ENCODE results near the gene LDB2. TPM values are rescaled to one million over a fixed set of nuclear protein-coding genes. Genes with fewer than 3 reads are reported as not detected.

LDB2 gene
- total RNA-seq, 6 experiments from 2014 or later, result 24.2 to 40.4 (median 31.7) TPM

DNA sequence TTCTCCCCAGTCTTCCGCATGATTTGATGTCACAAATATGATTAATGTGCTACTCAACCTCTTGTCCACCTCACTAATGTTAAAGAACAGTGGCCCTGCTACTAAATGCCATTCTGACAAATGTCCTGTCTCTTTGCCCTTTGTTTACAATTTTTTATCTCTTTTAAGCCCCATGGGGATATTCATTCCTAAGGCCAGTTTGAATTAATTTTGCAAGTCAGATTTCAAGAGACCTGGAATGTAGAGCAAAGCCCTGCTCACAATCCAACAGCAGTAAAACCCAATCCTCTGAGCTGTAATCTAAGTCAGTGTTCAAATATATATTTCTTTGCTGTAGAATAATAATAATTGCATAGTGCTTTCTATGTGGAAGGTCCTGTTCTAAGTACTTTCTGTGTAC, 81.2 kb downstream of the LDB2 start:
- peaks cover 28% of the 10 kb centered on the region for H3K4me1 Mint-ChIP-seq (ENCODE audit: low read depth)
- H3K9me3 Mint-ChIP-seq, result no peaks in the 10 kb centered on the region
- no peak overlapping the region for H3K4me3 Mint-ChIP-seq
- DNase-seq, result no peak
- H3K27me3 Mint-ChIP-seq (ENCODE audit: insufficient read depth), result no peaks in the 10 kb centered on the region; the same call in none of the 2 replicates
- no peak overlapping the region for H3K27ac Mint-ChIP-seq
- TF ChIP-seq, protein P1, sequence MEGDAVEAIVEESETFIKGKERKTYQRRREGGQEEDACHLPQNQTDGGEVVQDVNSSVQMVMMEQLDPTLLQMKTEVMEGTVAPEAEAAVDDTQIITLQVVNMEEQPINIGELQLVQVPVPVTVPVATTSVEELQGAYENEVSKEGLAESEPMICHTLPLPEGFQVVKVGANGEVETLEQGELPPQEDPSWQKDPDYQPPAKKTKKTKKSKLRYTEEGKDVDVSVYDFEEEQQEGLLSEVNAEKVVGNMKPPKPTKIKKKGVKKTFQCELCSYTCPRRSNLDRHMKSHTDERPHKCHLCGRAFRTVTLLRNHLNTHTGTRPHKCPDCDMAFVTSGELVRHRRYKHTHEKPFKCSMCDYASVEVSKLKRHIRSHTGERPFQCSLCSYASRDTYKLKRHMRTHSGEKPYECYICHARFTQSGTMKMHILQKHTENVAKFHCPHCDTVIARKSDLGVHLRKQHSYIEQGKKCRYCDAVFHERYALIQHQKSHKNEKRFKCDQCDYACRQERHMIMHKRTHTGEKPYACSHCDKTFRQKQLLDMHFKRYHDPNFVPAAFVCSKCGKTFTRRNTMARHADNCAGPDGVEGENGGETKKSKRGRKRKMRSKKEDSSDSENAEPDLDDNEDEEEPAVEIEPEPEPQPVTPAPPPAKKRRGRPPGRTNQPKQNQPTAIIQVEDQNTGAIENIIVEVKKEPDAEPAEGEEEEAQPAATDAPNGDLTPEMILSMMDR (IDR thresholded peaks at IDR 0.05), result no peak
- peaks cover 3% of the 10 kb centered on the region; the same call in 1 of the 2 replicates for H3K36me3 Mint-ChIP-seq (ENCODE audit: low read depth)

DNA sequence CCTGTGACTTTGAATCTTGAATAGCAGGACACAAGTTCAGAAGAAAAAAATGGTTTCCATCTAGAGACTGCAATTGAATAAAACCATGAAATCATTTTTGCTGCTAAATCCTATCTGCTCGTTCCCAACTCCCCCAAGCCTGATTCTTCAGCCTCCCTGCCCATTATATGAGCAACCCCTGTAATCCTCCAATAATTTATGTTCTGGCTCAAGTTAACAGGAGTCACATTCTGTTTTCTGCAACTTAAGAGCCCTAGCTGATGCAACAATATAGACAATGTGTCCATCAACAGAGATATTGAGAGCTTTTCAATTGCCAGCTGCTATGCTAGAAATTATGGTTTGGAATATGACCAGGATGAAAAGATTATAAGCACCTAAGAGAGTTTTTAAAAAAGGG, 84.1 kb downstream of the LDB2 start:
- H3K9me3 Mint-ChIP-seq, result no peaks in the 10 kb centered on the region
- H3K4me1 Mint-ChIP-seq (ENCODE audit: low read depth), result peaks cover 20% of the 10 kb centered on the region
- peaks cover 21% of the 10 kb centered on the region for H3K36me3 Mint-ChIP-seq (ENCODE audit: low read depth)
- TF ChIP-seq, protein P1 (IDR thresholded peaks at IDR 0.05), result no peak
- no peak for DNase-seq
- H3K27me3 Mint-ChIP-seq (ENCODE audit: insufficient read depth), result no peaks in the 10 kb centered on the region; the same call in 1 of the 2 replicates
- H3K4me3 Mint-ChIP-seq, result no peak overlapping the region
- no peak overlapping the region for H3K27ac Mint-ChIP-seq

DNA sequence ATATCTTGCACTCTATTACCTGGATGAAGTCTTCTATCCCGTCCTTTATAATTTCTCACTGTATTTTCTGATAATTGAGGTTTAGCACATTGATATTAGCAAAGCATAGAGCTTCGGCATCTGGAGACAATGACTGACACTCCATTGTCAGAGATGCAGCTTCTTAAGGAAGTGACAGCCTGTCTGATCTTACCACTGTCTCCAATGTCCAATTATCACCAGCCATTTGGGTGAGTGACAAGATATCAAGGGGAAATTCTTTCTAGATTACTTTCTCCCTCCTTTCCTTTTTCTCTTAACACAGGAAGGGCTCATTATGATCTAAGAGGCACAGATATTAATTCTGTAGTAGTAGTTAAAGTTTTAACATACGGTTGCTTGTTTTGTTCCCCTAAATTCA, 86.4 kb downstream of the LDB2 start:
- Mint-ChIP-seq H3K27ac (no peak overlapping the region), H3K4me3 (no peak overlapping the region), H3K27me3 (ENCODE audit: insufficient read depth) (no peaks in the 10 kb centered on the region; the same call in 1 of the 2 replicates), H3K4me1 (ENCODE audit: low read depth) (peaks cover 18% of the 10 kb centered on the region), H3K9me3 (no peaks in the 10 kb centered on the region), H3K36me3 (ENCODE audit: low read depth) (peaks cover 34% of the 10 kb centered on the region)
- no peak for DNase-seq
- TF ChIP-seq, protein P1 (IDR thresholded peaks at IDR 0.05), result no peak

DNA sequence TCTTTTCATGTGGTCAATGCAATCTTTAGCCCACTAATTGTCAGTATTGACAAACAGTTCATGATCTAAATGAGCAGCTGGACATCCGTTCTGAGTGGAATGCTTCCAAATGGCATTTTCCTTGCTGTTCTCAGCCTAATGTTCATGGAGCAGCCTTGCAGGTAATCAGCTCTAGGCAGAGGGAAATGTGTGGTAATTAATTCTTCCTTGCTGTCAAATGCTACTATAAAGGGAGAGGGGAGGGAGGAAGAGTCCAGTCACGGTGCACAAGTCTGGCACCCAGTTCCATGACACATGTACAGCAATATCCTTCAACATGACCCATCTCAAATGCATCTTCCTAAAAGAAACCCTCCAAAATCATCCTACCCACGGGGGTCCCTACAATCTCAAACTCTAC, 88.5 kb downstream of the LDB2 start:
- H3K4me1 Mint-ChIP-seq (ENCODE audit: low read depth), result peaks cover 12% of the 10 kb centered on the region; the same call in 1 of the 2 replicates
- TF ChIP-seq, protein P1 (IDR thresholded peaks at IDR 0.05), result no peak
- DNase-seq, result no peak
- H3K36me3 Mint-ChIP-seq (ENCODE audit: low read depth), result peaks cover 49% of the 10 kb centered on the region
- no peak overlapping the region for H3K4me3 Mint-ChIP-seq
- H3K27me3 Mint-ChIP-seq (ENCODE audit: insufficient read depth), result no peaks in the 10 kb centered on the region
- no peak overlapping the region for H3K27ac Mint-ChIP-seq
- H3K9me3 Mint-ChIP-seq, result no peaks in the 10 kb centered on the region

DNA sequence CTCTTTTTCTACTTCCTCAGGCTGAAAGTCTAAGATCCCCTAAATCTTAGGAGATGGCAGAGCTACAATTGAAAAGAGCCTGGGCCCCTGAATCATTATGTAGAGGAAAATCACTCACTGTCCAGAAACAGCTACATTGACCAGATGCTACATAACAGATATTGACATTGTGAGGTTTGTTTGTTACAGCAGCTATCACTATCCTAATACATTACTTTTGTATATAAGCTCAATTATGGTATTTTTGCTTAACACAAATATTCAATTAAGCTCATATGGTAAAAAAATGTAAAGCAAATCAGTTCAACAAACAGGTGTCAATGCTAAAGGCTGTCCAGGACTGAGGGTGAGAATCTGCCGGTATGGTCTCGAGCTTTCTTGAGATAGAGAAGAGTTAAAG, 89.4 kb downstream of the LDB2 start:
- TF ChIP-seq, protein P1 (IDR thresholded peaks at IDR 0.05), result no peak
- Mint-ChIP-seq H3K36me3 (ENCODE audit: low read depth) (peaks cover 55% of the 10 kb centered on the region), H3K4me1 (ENCODE audit: low read depth) (peaks cover 12% of the 10 kb centered on the region; the same call in 1 of the 2 replicates), H3K9me3 (no peaks in the 10 kb centered on the region), H3K27ac (no peak overlapping the region), H3K4me3 (no peak overlapping the region), H3K27me3 (ENCODE audit: insufficient read depth) (no peaks in the 10 kb centered on the region; the same call in 1 of the 2 replicates)
- no peak for DNase-seq

DNA sequence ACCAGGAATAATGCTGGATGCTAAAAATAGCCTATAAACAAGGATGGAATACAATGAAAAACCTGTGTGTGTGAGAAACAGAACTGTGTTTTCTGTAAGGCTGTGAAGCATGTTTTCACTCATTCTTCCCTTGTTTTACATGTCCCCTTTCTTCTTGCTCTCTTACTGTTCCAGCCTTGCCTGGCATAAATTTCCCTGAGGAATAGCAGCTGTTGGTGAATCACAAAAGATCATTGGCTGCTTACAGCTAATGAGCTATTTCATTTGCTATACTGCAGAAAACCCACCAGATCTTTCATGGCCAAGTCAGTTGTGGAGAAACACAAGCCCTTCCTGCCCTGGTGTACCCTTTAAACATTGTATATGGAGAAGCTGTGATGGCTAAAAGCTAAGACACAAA, 91.1 kb downstream of the LDB2 start:
- Mint-ChIP-seq H3K4me3 (no peak overlapping the region), H3K27ac (no peak overlapping the region), H3K4me1 (ENCODE audit: low read depth) (peaks cover 13% of the 10 kb centered on the region), H3K36me3 (ENCODE audit: low read depth) (peaks cover 57% of the 10 kb centered on the region), H3K27me3 (ENCODE audit: insufficient read depth) (no peaks in the 10 kb centered on the region; the same call in 1 of the 2 replicates), H3K9me3 (no peaks in the 10 kb centered on the region)
- TF ChIP-seq, protein P1 (IDR thresholded peaks at IDR 0.05), result no peak
- no peak for DNase-seq
